Stimulated activated CD4-positive, alpha-beta T cell treated with anti-CD3 and anti-CD28 coated beads, TNF-alpha, amount 100 ng/mL, for 48 hours (primary cell): ENCODE results near the gene SERTAD1.

Experiments
- DNase-seq, 3 donors: peaks; one replicate each; pipeline ENCODE4 v3.0.0-alpha.2; 2020; ENCODE audit warnings: low read depth in 3 of 3

The SERTAD1 gene

GRCh38 chr19:40403262-40403984 lies 22.4 kb downstream of the SERTAD1 start:
- DNase-seq: peak; percentile 70 to 86 (median 72)

DNA sequence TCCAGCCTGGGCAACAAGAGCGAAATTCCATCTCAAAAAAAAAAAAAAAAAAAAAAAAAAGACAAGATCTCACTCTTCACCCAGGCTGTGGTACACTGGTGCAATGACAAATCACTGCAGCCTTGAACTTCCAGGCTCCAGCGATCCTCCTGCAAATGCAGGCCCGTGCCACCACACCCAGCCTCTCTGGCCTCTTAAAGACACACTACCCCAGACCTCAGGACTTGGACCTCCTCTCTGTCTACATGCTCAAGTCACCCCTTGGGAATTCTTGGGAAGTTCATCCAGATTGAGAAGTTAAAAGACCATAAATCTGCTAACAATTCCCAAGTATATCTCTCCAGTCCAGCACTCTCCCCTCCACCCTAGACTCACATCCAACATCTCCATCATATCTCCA lies 25.2 kb downstream of the SERTAD1 start:
- no peak for DNase-seq

GRCh38 chr19:40398417-40399131 lies 27.2 kb downstream of the SERTAD1 start:
- peak; percentile 39 to 68 (median 65) for DNase-seq

DNA sequence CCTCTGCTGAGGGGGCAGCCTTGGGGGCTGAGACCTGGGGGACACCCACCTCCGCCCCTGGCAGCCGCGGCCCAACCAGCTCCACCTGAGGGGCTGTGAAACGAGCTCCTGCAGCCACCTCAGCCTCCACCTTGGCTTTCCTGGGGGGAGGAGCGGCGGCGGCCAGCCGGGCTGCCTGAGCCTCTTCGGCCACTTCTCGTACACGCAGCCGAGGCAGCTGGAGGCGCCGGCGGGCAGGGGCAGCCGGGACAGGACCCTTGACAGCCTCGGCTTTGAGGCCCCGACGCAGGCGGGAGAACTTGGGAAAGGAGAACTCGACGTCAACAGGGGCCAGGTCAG lies 28.3 kb downstream of the SERTAD1 start:
- DNase-seq: no peak

DNA sequence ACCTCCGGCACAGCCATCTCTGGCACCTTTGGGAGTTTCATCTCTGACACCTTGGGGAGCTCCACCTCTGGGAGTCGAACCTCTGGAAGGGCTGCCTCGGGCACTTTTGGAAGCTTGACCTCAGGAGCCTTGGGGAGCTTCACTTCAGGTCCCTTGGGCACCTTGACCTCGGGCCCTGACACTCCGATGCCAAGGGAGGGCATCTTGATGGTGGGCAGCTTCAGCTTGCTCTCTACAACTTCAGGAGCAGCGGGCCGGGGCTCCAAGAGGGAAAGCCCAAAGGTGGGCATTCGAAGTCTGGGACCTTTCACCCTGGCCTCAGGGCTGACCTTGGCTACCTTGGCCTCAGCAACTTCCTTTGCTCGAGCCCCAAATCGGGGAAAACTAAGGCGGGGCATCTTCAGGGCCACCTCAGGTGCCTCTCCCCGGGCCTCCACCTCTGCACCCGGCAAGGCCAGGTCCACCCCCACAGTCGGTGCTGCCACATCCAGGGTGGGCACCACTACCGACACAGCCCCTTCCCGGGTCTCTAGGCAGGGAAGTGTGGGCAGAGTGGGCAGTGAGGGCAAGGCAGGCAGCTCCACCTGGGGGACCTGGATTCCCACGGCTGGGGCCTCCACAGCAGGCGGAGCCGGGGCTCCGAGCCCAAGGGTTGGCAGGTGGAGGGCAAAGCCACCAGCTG lies 28.8 kb downstream of the SERTAD1 start:
- no peak for DNase-seq

GRCh38 chr19:40395956-40396355 lies 29.8 kb downstream of the SERTAD1 start:
- no peak for DNase-seq

DNA sequence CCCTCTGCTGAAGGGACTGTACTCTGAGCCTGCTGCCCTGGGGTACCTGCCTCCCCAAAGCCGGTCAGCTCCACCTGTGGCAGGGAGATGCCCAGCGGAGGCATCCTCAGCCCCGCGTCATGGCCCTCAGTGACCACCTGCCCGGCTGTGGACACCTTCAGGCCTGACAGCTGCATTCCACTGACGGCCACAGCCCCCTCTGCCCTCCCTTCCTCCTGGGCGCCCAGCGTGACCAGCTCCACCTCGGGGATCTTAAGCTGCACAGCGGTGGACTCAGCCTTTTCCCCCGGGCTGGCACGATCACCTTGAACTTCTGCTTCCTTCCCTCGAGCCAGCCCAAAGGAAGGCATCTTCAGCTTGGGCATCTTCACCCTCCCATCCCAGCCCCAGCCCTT lies 31.0 kb downstream of the SERTAD1 start:
- no peak for DNase-seq

DNA sequence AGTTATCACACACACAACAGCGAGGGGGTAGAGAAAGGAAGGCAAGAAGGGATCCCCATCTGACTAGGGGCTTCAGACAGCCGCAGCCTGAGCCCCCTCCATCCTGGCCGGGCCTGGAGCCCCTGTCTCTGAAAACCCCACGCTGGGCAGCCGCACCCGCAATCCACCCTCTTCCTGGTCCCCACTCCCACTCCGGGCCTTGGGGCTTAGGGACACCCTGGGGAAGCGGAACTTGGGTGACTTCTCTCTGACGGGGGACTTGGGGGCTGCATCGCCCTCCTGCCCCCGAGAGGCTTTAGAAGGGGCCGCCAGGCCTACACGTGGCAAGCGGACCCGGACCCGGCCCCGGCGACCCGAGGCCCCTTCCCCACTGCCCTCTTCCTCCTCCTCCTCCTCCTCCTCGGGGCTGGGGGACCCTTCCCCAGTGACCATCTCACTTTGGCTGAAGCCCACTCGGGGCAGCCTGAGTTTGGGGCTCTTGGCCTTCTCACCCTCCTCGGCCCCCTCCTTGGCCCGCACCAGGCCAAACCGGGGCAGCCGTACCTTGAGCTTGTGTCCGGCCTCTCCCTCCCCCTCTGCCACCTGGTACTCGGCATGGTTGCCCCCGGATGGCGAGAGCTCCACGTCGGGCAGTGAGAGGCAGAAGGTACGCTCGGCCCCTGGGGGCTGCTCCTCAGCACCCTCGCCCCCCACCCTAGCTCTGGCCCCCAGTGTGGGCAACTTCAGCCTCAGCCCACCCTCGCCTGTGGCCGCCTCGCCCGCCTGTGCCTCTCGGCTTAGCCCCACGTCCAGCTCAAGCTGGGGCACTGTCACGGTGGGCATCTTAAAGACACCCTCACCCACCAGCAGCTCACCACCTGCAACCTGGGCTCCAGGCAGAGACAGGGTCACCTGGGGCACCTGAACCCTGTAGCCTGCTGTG lies 31.6 kb downstream of the SERTAD1 start:
- DNase-seq: no peak

DNA sequence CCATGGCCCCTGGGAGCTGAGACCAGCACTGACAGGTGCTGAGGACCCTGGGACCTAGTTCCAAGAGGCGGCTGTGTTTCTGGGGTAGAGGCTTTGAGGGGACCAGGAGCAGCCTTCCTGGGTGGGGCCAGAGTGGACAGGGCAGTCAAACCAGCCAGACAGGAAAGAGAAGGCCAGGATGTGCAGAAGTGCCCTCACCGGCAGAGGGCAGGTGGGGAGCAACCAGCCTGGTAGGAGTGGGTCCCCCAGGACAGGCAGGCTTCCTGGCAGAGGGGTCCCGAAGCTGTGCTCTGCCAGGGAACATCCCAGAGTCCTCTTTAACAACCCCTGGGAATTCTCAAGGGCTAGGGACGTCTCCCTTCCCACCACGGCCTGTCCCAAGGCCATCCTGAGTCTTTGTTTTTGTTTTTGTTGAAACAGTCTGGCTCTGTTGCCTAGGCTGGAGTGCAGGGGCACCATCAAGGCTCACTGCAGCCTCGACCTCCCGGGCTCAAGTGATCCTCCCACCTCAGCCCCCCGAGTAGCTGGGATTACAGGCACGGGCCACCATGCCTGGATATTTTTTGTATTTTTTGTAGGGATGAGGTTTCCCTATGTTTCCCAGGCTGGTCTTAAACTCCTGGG lies 32.8 kb downstream of the SERTAD1 start:
- DNase-seq: no peak

- DNase-seq: no peak
These were observed 33.7 kb downstream of the SERTAD1 start for GRCh38 chr19:40392123-40392522.

GRCh38 chr19:40390084-40390742 lies 35.6 kb downstream of the SERTAD1 start, which contains the start of gene HIPK4:
HIPK4 (minus strand) TSS chr19:40390181; CDS start chr19:40389902, 279 bp downstream.
- DNase-seq: no peak

DNA sequence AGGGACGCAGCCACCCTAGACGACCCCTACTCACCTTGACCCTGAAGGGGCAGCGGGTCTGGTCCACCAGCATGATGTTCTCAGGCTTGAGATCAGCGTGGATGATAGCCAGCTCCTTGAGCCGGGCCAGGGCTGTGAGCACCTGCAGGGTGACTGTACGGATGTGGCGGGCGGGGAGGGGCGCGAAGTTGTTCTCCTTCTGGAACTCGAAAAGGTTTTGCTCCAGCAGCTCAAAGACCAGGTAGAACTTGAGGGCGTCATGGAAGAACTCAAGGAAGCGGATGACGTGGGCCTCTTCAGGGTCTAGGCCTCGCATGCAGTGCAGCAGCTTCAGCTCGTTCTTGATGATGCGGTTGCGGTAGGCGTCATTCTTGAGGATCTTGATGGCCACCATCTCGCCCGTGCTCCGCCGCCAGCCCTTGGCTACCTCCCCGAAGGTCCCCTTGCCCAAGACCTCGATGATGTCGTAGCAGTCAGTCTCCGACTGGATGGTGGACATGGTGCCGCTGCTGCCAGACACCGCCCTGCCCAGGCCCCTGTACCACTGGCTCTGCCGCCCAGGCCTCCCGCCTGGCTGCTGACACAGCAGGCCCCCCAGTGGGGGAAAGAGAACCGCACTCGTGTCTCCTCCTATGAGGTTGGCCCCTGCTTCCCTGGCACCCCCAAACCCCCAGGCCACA lies 36.2 kb downstream of the SERTAD1 start:
- no peak for DNase-seq

DNA sequence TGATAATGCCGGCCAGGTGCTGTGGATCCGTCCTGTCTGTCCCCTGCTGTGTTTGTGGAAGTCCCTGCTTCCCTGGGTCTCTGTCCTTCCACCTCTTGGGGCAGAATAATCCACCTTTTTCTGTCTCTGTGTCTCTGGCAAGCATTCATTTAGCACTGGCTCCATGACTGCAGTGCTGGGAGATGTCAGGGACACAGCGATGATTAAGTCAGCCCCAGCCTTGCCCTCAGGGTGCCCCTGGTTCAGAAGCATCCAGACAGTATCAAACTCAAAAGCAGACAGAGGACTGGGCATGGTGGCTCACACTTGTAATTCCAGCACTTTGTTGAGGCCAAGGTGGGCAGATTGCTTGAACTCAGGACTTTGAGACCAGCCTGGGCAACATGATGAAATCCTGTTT lies 37.3 kb downstream of the SERTAD1 start:
- DNase-seq: no peak

- DNase-seq: no peak
These were observed 38.6 kb downstream of the SERTAD1 start for GRCh38 chr19:40387155-40387554.

- DNase-seq: no peak
These were observed 42.0 kb downstream of the SERTAD1 start for GRCh38 chr19:40383668-40384248.

- DNase-seq: no peak
These were observed 44.5 kb downstream of the SERTAD1 start for GRCh38 chr19:40381321-40381720.

DNA sequence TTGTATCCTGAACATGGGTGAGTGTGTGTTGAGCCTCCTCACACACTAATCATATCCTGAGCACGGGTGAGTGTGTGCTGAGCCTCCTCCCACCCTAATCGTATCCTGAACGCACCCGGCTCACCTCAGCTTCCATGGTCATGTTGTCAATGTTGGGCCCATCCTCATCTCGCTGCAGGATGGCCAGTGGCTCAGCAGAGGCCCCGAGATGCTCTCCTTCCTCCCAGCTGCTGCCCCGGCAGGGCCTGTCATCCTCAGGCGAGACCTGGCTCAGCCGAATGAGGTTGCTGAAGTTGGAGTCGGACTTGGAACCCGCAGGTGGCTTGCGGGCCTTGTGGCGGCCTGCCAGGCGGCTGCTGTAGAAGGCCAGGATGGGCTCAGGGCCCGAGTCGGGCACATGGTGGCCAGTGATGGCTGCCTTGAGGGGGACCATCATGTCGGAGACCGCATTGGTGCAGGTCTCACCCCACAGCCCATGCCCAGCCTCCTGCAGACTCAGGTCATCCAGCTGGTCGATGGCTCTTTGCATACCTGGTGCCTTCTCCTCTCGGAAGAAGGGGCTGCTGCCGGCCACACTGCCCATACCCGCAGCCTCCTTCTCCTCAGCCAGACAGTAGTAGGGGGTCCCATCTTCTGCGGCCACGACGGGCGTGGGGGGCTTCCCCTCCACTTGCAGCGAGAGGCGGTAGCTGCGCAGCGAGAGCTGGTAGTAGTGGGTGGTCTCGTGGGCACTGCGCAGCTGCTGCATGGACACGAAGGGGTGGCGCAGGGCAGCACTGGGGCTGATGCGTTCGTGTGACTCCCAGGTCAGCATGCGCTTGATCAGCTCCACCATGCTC lies 45.4 kb downstream of the SERTAD1 start:
- DNase-seq: no peak

GRCh38 chr19:40379446-40380198 lies 46.2 kb downstream of the SERTAD1 start:
- no peak for DNase-seq
